Measurements from ENCODE around the gene RABGAP1.
A peak's percentile ranks its signal among the peaks of the same experiment; 100 is the strongest.
"Not testable (repeated sequence)": the region's sequence is repeated elsewhere in the genome, so short reads cannot be mapped to it uniquely, and the experiment has no call there.

The RABGAP1 gene

GRCh38 chr9:122940749-122941581 lies at the start of gene RABGAP1:
Gene RABGAP1, plus strand, starts transcription at chr9:122941020. Its CDS starts 16,040 bp downstream, at chr9:122957060.
- DNase-seq: peak; percentile 99

GRCh38 chr9:122897969-122898368 lies 42.9 kb upstream of the RABGAP1 start:
- no peak for DNase-seq

- no peak for DNase-seq
Observed at GRCh38 chr9:122900791-122901190, 40.0 kb upstream of the RABGAP1 start.

- DNase-seq: peak; percentile 27
Observed at GRCh38 chr9:122904466-122904822, 36.4 kb upstream of the RABGAP1 start.

GRCh38 chr9:122904823-122905710 lies 35.8 kb upstream of the RABGAP1 start, which contains the start of gene RC3H2:
Gene RC3H2, minus strand, starts transcription at chr9:122905359. Its CDS starts 7,850 bp downstream, at chr9:122897509.
- peak; percentile 95 for DNase-seq

GRCh38 chr9:122906122-122906521 lies 34.7 kb upstream of the RABGAP1 start:
- DNase-seq: not testable (repeated sequence)

GRCh38 chr9:122912671-122912963 lies 28.2 kb upstream of the RABGAP1 start:
- no peak for DNase-seq

DNA sequence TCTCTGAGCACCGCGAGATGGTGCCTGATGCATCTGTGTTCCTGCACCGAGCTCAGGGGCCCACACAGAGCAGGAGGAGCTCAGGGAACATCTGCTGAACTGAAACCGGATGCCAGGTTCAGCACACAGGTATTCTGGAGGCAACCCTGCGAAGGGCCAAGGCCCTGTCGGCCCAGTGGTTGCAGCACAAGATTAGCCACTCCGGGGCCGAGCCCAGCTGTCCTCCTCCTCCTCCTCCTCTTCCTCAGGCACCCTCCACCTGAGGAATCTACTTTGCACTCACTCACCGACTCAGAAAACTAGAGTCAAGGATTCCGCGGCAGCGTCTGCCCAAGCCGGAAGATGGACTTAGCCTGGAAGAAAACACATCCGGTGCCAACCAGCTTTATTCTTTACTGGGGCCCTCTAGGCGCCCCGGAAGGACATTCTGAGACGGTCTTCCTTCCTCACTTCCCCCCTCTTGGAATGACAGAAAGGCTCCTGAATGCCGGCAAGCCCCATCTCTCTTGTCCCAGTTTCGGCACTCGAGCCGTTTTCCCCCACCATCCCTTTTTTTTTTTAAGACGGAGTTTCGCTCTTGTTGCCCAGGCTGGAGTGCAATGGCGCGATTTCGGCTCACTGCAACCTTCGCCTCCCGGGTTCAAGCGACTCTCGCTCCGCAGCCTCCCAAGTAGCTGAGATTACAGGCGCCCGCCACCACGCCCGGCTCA lies 27.7 kb upstream of the RABGAP1 start, which contains the start of gene ZBTB6:
Gene ZBTB6, minus strand, starts transcription at position 360 of the 710 bp plus-strand sequence. CDS start 1,251 bp downstream, outside the sequence.
- peak; percentile 70 for DNase-seq

GRCh38 chr9:122918310-122918709 lies 22.5 kb upstream of the RABGAP1 start:
- no peak for DNase-seq

DNA sequence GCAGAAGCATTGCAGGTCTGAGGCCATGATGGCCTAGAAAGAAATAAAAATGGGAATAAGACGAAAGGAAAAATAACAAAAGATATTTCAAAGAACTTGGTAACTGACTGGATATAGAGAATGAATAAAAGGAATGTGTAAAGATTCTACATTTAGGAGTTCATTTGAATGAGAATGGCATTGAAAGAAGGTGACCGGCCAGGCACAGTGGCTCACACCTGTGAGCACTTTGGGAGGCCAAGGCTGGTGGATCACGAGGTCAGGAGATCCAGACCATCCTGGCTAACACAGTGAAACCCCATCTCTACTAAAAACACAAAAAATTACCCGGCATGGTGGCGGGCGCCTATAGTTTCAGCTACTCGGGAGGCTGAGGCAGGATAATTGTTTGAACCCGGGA lies 18.1 kb upstream of the RABGAP1 start:
- no peak for DNase-seq

- DNase-seq: no peak
Observed at GRCh38 chr9:122923947-122924346, 16.9 kb upstream of the RABGAP1 start.

- DNase-seq: no peak
Observed at GRCh38 chr9:122929796-122930354, 10.9 kb upstream of the RABGAP1 start.

DNA sequence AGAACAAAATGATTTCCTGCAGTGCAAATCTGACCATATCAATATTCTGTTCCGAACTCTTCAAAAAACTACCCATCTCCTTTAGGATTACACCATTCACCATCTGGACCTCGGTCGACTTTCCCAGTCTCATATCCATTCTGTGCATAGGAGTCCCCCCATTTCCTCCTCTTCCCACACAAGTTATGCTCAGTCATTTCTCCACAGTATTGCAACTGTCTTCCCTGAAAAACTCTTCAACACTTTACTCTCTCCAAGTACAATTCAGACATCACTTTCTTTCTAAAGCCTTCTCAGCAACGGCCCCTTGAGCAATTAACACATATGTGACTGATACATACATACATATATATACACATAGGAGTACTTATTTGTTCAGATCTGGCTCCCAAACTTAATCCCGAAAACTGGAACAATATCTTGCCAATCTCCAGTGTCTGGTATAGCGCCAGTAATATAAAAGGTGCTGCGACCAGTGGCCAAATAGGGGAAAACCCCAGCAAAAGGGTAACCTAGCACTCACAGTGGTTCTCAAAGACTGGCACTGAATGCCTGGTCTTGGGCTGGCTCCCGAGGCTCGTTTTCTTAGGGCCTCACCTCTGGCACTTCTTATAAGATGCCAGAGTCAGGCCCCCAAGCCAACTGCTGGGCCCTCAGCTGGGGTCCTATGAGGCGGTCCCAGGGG lies 10.1 kb upstream of the RABGAP1 start:
- DNase-seq: no peak

- DNase-seq: peak; percentile 90
Observed at GRCh38 chr9:122931226-122932121, 9.3 kb upstream of the RABGAP1 start, which contains the start of gene ZBTB26. Gene ZBTB26, minus strand, starts transcription at chr9:122931512. Its CDS starts 11,578 bp downstream, at chr9:122919934.

- DNase-seq: no peak
Observed at GRCh38 chr9:122936464-122936863, 4.4 kb upstream of the RABGAP1 start.

DNA sequence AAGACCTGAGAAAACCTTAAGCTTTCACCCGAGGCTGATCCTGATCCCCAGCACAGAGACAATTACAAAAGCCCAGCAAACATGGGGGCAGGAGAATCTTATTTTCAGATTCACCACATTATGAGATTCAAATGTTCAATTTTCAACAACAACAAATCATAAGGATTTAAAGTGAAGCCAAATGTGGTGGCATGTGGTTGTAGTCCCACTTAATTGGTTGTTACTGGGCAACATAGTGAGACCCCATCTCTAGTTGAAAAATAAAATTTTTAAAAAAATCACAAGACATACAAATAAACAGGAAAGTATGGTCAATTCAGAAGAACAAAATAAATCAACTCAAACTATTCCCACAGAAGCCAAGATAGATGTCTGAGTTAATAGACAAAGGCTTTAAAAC lies 3.9 kb upstream of the RABGAP1 start:
- DNase-seq: no peak

GRCh38 chr9:122939601-122940000 lies 1.2 kb upstream of the RABGAP1 start:
- DNase-seq: no peak

GRCh38 chr9:122940454-122940748 lies 419 bp upstream of the RABGAP1 start:
- DNase-seq: no peak

DNA sequence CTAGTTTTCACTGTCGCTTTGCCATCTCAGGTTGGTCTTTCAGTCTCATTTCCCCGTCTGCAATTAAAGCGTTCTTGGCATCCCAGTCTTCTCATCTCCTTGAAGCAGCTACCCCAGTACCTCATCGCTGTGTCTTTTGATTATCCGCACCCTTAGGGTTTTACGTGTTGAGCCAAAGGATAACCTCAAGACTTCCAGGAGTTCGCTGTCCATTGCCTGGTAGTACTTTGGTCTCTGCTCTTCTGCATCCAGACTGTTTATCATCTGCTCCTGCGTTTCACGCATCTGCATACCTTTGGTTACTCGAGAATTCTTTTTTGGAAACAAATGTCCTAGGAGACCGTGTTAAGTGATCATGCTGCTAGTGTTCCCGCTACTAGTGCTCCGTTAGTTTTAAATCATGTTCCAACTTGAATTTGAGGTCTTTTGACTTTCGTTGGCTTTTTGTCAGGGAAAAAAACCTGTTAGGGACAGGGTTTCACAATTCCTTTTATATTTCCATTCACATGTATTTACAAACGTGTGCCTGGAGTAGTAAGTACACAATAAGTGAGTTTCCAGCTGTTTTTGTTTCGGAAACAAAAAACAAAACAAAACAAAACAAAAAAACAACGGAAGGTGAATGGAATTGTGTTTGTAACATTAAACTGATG lies 888 bp downstream of the RABGAP1 start:
- no peak for DNase-seq
